Kidney tubule cell (primary cell): ENCODE results near the gene TBX3.

Source experiments
- DNase-seq: peaks from one replicate; pipeline ENCODE4 v3.0.0-alpha.2; 2018; ENCODE audit warnings: low spot score

The TBX3 gene

GRCh38 chr12:114627393-114627792, 56.6 kb downstream of the TBX3 start:
- no peak for DNase-seq

DNA sequence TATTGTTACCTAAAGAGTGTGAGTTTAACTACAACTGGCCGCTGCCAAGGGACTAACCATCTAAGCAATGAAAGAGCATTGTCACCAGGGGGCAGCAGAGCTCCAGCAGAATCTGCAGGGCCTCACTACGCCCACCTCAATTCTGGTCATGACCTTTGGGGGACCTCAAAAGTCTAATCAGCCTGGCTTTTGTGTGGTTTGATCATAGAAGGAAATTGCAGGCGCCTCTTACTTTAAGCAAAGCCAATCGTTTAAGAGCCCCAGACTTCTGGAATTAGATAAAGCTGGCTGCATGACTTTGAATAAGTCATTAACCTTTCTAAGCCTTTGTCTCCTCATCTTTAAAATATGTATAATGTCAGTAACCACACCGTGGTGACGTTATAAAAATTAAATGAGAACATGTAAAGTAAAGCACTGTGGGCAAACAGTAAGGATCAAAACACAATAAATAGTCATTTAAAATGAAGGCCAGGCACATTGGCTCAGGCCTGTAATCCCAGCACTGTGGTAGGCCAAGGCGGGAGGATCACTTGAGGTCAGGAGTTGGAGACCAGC, 58.6 kb downstream of the TBX3 start:
- peak; percentile 41 for DNase-seq

DNA sequence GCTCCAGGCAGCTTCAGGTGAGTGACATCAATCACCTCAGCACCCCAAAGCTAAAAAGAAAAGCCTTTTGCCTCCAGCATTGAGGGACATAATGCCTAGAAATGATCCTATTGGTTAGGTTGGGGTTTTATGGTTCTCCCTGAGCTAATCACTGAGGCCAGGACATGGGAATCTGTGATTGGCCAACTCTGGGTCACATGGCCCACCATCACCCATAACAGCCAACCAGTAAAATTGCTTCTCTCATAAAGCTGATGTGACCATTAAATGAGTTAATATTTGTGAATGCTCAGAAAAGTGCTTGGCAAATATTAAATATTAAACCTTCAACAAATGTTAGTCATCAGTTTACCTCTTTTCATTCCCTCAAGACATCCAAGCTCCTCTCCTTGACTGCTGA, 60.2 kb downstream of the TBX3 start:
- no peak for DNase-seq
